GM12878 (cell line): ENCODE measurements around the gene STRBP. TPM values are rescaled to one million over a fixed set of nuclear protein-coding genes. Genes with fewer than 3 reads are reported as not detected.

ENCODE experiments used
- ATAC-seq: fragments of 200-7000 bp; cut with Tn5 transposase; 3 replicates; pipeline ENCODE4 v1.9.1; 2020; ENCODE audit warnings: mild to moderate bottlenecking, moderate library complexity
- BruUV-seq: library from RNA; stranded (reverse); fragments of 400-500 nt; replicated peaks from 2 replicates; lab custom pipeline; 2021; lab: Mats Ljungman, UMichigan
- CTCF ChIA-PET: fragments of 300-600 bp; sonication (Branson Sonifier 250); formaldehyde crosslinking; extraction: SDS; loops from one replicate; lab custom pipeline; 2021; ENCODE audit warnings: inconsistent platforms; lab: Yijun Ruan, JAX
- POLR2A ChIA-PET: fragments of 350-600 bp; formaldehyde crosslinking; extraction: SDS; loops from one replicate; lab custom pipeline; 2021; ENCODE audit warnings: inconsistent platforms; lab: Charles Lee
- RAD21 ChIA-PET: fragments of 300-600 bp; sonication (Branson Sonifier 250); formaldehyde crosslinking; loops from one replicate; lab custom pipeline; 2023; ENCODE audit warnings: antibody characterized with exemption; ENCODE audit not compliant: unreplicated experiment; lab: Charles Lee
- SMC1A ChIA-PET: fragments of 300-600 bp; sonication (Branson Sonifier 250); formaldehyde crosslinking; loops from one replicate; lab custom pipeline; 2023; ENCODE audit not compliant: unreplicated experiment, uncharacterized antibody; lab: Charles Lee
- DNase-seq: peaks from one replicate; pipeline ENCODE4 v3.0.0-alpha.2; 2011; ENCODE audit warnings: low read depth, low spot score
- FAIRE-seq: peaks from 3 replicates; lab custom pipeline; 2011; peaks lifted over from hg19 to GRCh38; lab: Jason Lieb, UNC
- H2AFZ ChIP-seq: 2 replicates; pipeline ENCODE4 v1.6.0; 2011; ENCODE audit warnings: low read depth, low read length, control low read depth; ENCODE audit not compliant: control insufficient read depth
- H3K27ac ChIP-seq: 2 replicates; pipeline ENCODE4 v1.5.1; 2011; ENCODE audit warnings: control low read depth; ENCODE audit not compliant: control insufficient read depth, insufficient read depth
- H3K27me3 ChIP-seq, 2 experiments: replicated peaks in 1 of 2; 2 replicates each; pipeline versions ENCODE4 v1.6.0 to v1.6.1; 2011; ENCODE audit warnings: low read length in 1 of 2; ENCODE audit not compliant: control insufficient read depth in 2 of 2, insufficient read depth in 2 of 2
- H3K36me3 ChIP-seq, 2 experiments: 2 replicates each; pipeline ENCODE4 v1.5.1; 2011; ENCODE audit warnings: low read length in 1 of 2; ENCODE audit not compliant: control insufficient read depth in 2 of 2, insufficient read depth in 2 of 2
- H3K4me1 ChIP-seq: 2 replicates; pipeline ENCODE4 v1.6.1; 2011; ENCODE audit warnings: mild to moderate bottlenecking, low read length, moderate library complexity, mixed read lengths; ENCODE audit not compliant: control insufficient read depth, insufficient read depth
- H3K4me2 ChIP-seq: 2 replicates; pipeline ENCODE4 v1.6.0; 2011; ENCODE audit warnings: control low read depth; ENCODE audit not compliant: control insufficient read depth, insufficient read depth
- H3K4me3 ChIP-seq: fragments of 200-600 bp; sonication (generic); 2 replicates; pipeline ENCODE4 v1.5.1; 2016
- H3K79me2 ChIP-seq: 2 replicates; pipeline ENCODE4 v1.6.0; 2011; ENCODE audit warnings: low read length; ENCODE audit not compliant: control insufficient read depth, insufficient read depth
- H3K9ac ChIP-seq: 2 replicates; pipeline ENCODE4 v1.8.0; 2011; ENCODE audit warnings: low read length, control low read depth, mixed read lengths; ENCODE audit not compliant: control insufficient read depth, insufficient read depth
- H3K9me3 ChIP-seq: replicated peaks from 3 replicates; pipeline ENCODE4 v1.5.1; 2011; ENCODE audit warnings: mild to moderate bottlenecking, low read length; ENCODE audit not compliant: control insufficient read depth, insufficient read depth
- H4K20me1 ChIP-seq: 2 replicates; pipeline ENCODE4 v1.6.0; 2011; ENCODE audit not compliant: control insufficient read depth, insufficient read depth
- BACH1 ChIP-seq: fragments of 450-650 bp; IDR thresholded peaks from 2 replicates; pipeline ENCODE4 v1.6.1; 2017; ENCODE audit warnings: mild to moderate bottlenecking, borderline replicate concordance
- BCL11A ChIP-seq: IDR thresholded peaks from 2 replicates; pipeline ENCODE4 v1.6.1; 2011; ENCODE audit warnings: low read depth, low read length
- BMI1 ChIP-seq: fragments of 450-650 bp; IDR thresholded peaks from 2 replicates; pipeline ENCODE4 v1.6.1; 2016; ENCODE audit warnings: mild to moderate bottlenecking, moderate library complexity, borderline replicate concordance
- CHD1 ChIP-seq: IDR thresholded peaks from 2 replicates; pipeline ENCODE4 v1.6.1; 2012; ENCODE audit warnings: low read depth, low read length, improper control_type of control experiment
- CREB1 ChIP-seq: IDR thresholded peaks from 2 replicates; pipeline ENCODE4 v1.6.1; 2012; ENCODE audit warnings: low read depth, mild to moderate bottlenecking, inconsistent platforms
- GATAD2B ChIP-seq: fragments of 450-650 bp; conservative IDR thresholded peaks from 2 replicates; pipeline ENCODE4 v1.6.1; 2017; ENCODE audit warnings: low read depth, mild to moderate bottlenecking, moderate library complexity
- IKZF1 ChIP-seq: fragments of 450-650 bp; conservative IDR thresholded peaks from 2 replicates; pipeline ENCODE4 v1.6.1; 2017; ENCODE audit warnings: antibody characterized with exemption, mild to moderate bottlenecking
- IRF4 ChIP-seq: IDR thresholded peaks from 2 replicates; pipeline ENCODE4 v1.6.1; 2011; ENCODE audit warnings: low read depth, low read length
- MEF2B ChIP-seq: fragments of 450-650 bp; IDR thresholded peaks from 2 replicates; pipeline ENCODE4 v1.6.1; 2018; ENCODE audit warnings: mild to moderate bottlenecking, moderate library complexity; ENCODE audit not compliant: partially characterized antibody, poor library complexity, severe bottlenecking
- RB1 ChIP-seq: fragments of 450-650 bp; formaldehyde crosslinking; IDR thresholded peaks from 2 replicates; pipeline ENCODE4 v1.6.1; 2017; ENCODE audit warnings: mild to moderate bottlenecking, borderline replicate concordance
- RELA ChIP-seq: fragments of 450-650 bp; IDR thresholded peaks from 2 replicates; pipeline ENCODE4 v1.8.0; 2014; ENCODE audit warnings: borderline replicate concordance; ENCODE audit not compliant: partially characterized antibody
- SMAD5 ChIP-seq: IDR thresholded peaks from 2 replicates; pipeline ENCODE4 v1.6.1; 2016; ENCODE audit warnings: antibody characterized with exemption, low read depth
- YBX1 ChIP-seq: fragments of 450-650 bp; IDR thresholded peaks from 2 replicates; pipeline ENCODE4 v1.6.1; 2016; ENCODE audit warnings: antibody characterized with exemption
- ZZZ3 ChIP-seq: IDR thresholded peaks from 2 replicates; pipeline ENCODE4 v1.6.1; 2011; ENCODE audit warnings: low read depth; ENCODE audit not compliant: control insufficient read depth, insufficient read length
- WGBS: methylation state at CpG from one replicate; pipeline ENCODE4 v1.1.6; 2016; ENCODE audit warnings: low lambda C conversion rate; ENCODE audit not compliant: insufficient replicate concordance, insufficient coverage; ENCODE audit errors: missing lambda C conversion rate; 5-methylcytosine and 5-hydroxymethylcytosine counted together
- in situ Hi-C: fragments of 300-500 bp; cut with MboI; formaldehyde crosslinking; loops from 9 replicates; pipeline ENCODE4 v1.14.3; 2018; ENCODE audit warnings: mixed read lengths
- intact Hi-C: fragments of 100-400 bp; cut with micrococcal nuclease; formaldehyde crosslinking; loops from one replicate; pipeline ENCODE4 v1.14.2; 2022; ENCODE audit not compliant: unreplicated experiment
- polyA plus RNA-seq, 11 experiments: library from polyadenylated mRNA; depleted of rRNA in 4 of 11; unstranded in 6 of 11; stranded (reverse) in 5 of 11; fragments of >200 nt; fragmentation: Nextera tagmentation in 4 of 11; fragmentation: Illumina TruSeq in 1 of 11; extraction: Ambion mirVana in 4 of 11; extraction: Trizol in 1 of 11; gene quantifications; 1 replicate in 1 of 11; 2 replicates in 10 of 11; pipeline versions ENCODE4 v1.2.1 to v1.2.3, GENCODE V29; 2011 to 2016; ENCODE audit warnings: inconsistent platforms in 2 of 11, missing spikeins in 2 of 11, low read depth in 1 of 11
- total RNA-seq, 4 experiments: library from RNA; depleted of rRNA in 3 of 4; stranded (reverse); fragments of >200 nt in 3 of 4; fragmentation: Illumina TruSeq in 1 of 4; extraction: Trizol in 1 of 4; gene quantifications; 2 replicates each; pipeline versions ENCODE4 v1.2.1 to v1.2.3, GENCODE V29; 2013 to 2021
- TF ChIP-seq, protein P1 (sequence below): fragments of 450-650 bp; IDR thresholded peaks from 2 replicates; pipeline ENCODE4 v1.6.1; 2018; ENCODE audit warnings: mild to moderate bottlenecking, low read depth, moderate library complexity; ENCODE audit not compliant: partially characterized antibody
- TF ChIP-seq, protein P2 (sequence below): fragments of 450-650 bp; IDR thresholded peaks from 2 replicates; pipeline ENCODE4 v1.6.1; 2016; ENCODE audit warnings: mild to moderate bottlenecking, moderate library complexity, borderline replicate concordance

Gene STRBP
- total and polyA plus RNA-seq, 10 of the 15 experiments (the other 5 are each of a cell fraction or from before 2014, with no cell fraction given) = 31.0 to 96.8 (median 71.4) TPM

- Histone ChIP-seq H2AFZ (no peak overlapping the region), H3K4me2 (no peak overlapping the region), H3K4me3 (no peak overlapping the region), H4K20me1 (no peaks in the 10 kb centered on the region), H3K9ac (no peak overlapping the region), H3K4me1 (no peaks in the 10 kb centered on the region), H3K9me3 (no peaks in the 10 kb centered on the region), H3K27ac (no peak overlapping the region), H3K27me3 (no peaks in the 10 kb centered on the region; a peak in 1 of 4 replicates), H3K79me2 (no peaks in the 10 kb centered on the region), H3K36me3 (no peaks in the 10 kb centered on the region)
- ChIA-PET CTCF (interaction anchor here (0.9 kb wide), 1 partner anchor 29 kb away, joined by 3 read pairs; no protein-coding TSS in a partner anchor), SMC1A (interaction anchor here (0.6 to 0.7 kb wide), 2 partner anchors 33 to 224 kb away, joined by 3 to 4 read pairs; no protein-coding TSS in a partner anchor), RAD21 (no interaction called here), POLR2A (interaction anchor here (0.5 kb wide), 1 partner anchor 288 kb away, joined by 3 read pairs; no protein-coding TSS in a partner anchor)
- intact Hi-C loops = no loop called here
- ATAC-seq (no peak), DNase-seq (no peak), FAIRE-seq (no peak)
- no TSS peak for BruUV-seq
- 33% methylated on average over 4 of the region's 4 CpGs for WGBS
- in situ Hi-C loops = no loop called here
- no peak for TF ChIP-seq IKZF1
- TF ChIP-seq RELA = no peak
- no peak for TF ChIP-seq CHD1
- no peak for TF ChIP-seq BCL11A
- TF ChIP-seq YBX1 = no peak
- no peak for TF ChIP-seq GATAD2B
- no peak for TF ChIP-seq CREB1
- TF ChIP-seq, protein P1, sequence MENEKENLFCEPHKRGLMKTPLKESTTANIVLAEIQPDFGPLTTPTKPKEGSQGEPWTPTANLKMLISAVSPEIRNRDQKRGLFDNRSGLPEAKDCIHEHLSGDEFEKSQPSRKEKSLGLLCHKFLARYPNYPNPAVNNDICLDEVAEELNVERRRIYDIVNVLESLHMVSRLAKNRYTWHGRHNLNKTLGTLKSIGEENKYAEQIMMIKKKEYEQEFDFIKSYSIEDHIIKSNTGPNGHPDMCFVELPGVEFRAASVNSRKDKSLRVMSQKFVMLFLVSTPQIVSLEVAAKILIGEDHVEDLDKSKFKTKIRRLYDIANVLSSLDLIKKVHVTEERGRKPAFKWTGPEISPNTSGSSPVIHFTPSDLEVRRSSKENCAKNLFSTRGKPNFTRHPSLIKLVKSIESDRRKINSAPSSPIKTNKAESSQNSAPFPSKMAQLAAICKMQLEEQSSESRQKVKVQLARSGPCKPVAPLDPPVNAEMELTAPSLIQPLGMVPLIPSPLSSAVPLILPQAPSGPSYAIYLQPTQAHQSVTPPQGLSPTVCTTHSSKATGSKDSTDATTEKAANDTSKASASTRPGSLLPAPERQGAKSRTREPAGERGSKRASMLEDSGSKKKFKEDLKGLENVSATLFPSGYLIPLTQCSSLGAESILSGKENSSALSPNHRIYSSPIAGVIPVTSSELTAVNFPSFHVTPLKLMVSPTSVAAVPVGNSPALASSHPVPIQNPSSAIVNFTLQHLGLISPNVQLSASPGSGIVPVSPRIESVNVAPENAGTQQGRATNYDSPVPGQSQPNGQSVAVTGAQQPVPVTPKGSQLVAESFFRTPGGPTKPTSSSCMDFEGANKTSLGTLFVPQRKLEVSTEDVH = no peak
- TF ChIP-seq IRF4 = no peak
- no peak for TF ChIP-seq BMI1
- no peak for TF ChIP-seq RB1
- no peak for TF ChIP-seq SMAD5
- TF ChIP-seq, protein P2, sequence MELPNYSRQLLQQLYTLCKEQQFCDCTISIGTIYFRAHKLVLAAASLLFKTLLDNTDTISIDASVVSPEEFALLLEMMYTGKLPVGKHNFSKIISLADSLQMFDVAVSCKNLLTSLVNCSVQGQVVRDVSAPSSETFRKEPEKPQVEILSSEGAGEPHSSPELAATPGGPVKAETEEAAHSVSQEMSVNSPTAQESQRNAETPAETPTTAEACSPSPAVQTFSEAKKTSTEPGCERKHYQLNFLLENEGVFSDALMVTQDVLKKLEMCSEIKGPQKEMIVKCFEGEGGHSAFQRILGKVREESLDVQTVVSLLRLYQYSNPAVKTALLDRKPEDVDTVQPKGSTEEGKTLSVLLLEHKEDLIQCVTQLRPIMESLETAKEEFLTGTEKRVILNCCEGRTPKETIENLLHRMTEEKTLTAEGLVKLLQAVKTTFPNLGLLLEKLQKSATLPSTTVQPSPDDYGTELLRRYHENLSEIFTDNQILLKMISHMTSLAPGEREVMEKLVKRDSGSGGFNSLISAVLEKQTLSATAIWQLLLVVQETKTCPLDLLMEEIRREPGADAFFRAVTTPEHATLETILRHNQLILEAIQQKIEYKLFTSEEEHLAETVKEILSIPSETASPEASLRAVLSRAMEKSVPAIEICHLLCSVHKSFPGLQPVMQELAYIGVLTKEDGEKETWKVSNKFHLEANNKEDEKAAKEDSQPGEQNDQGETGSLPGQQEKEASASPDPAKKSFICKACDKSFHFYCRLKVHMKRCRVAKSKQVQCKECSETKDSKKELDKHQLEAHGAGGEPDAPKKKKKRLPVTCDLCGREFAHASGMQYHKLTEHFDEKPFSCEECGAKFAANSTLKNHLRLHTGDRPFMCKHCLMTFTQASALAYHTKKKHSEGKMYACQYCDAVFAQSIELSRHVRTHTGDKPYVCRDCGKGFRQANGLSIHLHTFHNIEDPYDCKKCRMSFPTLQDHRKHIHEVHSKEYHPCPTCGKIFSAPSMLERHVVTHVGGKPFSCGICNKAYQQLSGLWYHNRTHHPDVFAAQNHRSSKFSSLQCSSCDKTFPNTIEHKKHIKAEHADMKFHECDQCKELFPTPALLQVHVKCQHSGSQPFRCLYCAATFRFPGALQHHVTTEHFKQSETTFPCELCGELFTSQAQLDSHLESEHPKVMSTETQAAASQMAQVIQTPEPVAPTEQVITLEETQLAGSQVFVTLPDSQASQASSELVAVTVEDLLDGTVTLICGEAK = no peak
- TF ChIP-seq MEF2B = no peak
- no peak for TF ChIP-seq BACH1
- no peak for TF ChIP-seq ZZZ3
Measured at GRCh38 chr9:123310551-123311249, 42.3 kb upstream of the STRBP start.
